ENCODE results near the gene TSR3.

GRCh38 chr16:1300664-1301476 lies 50.8 kb downstream of the TSR3 start:
- TF ChIP-seq POLR2AphosphoS5 (IDR thresholded peaks at IDR 0.05; ENCODE audit: low read depth, low read length): no peak
- no peak for TF ChIP-seq TAF1 (IDR thresholded peaks at IDR 0.05; ENCODE audit: borderline replicate concordance, insufficient read depth, low read length)
- TF ChIP-seq REST (IDR thresholded peaks at IDR 0.05; ENCODE audit: insufficient read depth in 1 of 2, low read depth in 2 of 2, low read length in 2 of 2): no peak
